PC-9 (cell line): ENCODE data around the gene MVP. TPM values are rescaled to one million over a fixed set of nuclear protein-coding genes. Genes with fewer than 3 reads are reported as not detected.
A peak's percentile ranks its signal among the peaks of the same experiment; 100 is the strongest.

Experiments used
- BruUV-seq: library from RNA; stranded (reverse); fragments of 400-500 nt; replicated peaks from 2 replicates; lab custom pipeline; 2021; lab: Mats Ljungman, UMichigan
- CTCF ChIA-PET: fragments of 300-600 bp; sonication (Branson Sonifier 250); formaldehyde crosslinking; loops from one replicate; lab custom pipeline; 2022; ENCODE audit warnings: antibody characterized with exemption; lab: Charles Lee
- POLR2A ChIA-PET: fragments of 300-600 bp; sonication (Branson Sonifier 250); formaldehyde crosslinking; loops from one replicate; lab custom pipeline; 2022; ENCODE audit warnings: antibody characterized with exemption; ENCODE audit not compliant: unreplicated experiment; lab: Charles Lee
- DNase-seq, 2 experiments: peaks; one replicate each; pipeline versions ENCODE4 v3.0.0 to v3.0.0-alpha.2; 2015 to 2022; ENCODE audit warnings: mixed read lengths in 1 of 2
- H2AFZ ChIP-seq: fragments of 200-600 bp; sonication (generic); 2 replicates; pipeline ENCODE4 v1.8.1; 2017; ENCODE audit warnings: antibody characterized with exemption
- H3F3A ChIP-seq: fragments of 200-600 bp; sonication (generic); 2 replicates; pipeline ENCODE4 v1.8.1; 2017; ENCODE audit warnings: antibody characterized with exemption, mild to moderate bottlenecking, low read depth; ENCODE audit not compliant: insufficient read depth
- H3K27ac ChIP-seq: fragments of 200-600 bp; sonication (generic); 2 replicates; pipeline ENCODE4 v1.6.1; 2016; ENCODE audit warnings: mixed run types
- H3K27me3 ChIP-seq: fragments of 200-600 bp; sonication (generic); 2 replicates; pipeline ENCODE4 v1.6.1; 2016; ENCODE audit warnings: low read depth, mixed run types; ENCODE audit not compliant: insufficient read depth
- H3K36me3 ChIP-seq: fragments of 200-600 bp; sonication (generic); 2 replicates; pipeline ENCODE4 v1.6.1; 2016; ENCODE audit warnings: low read depth, mixed run types
- H3K4me1 ChIP-seq: fragments of 200-600 bp; sonication (generic); replicated peaks from 2 replicates; pipeline ENCODE4 v1.6.1; 2016; ENCODE audit warnings: mixed run types; ENCODE audit not compliant: insufficient read depth
- H3K4me2 ChIP-seq: fragments of 200-600 bp; sonication (generic); 2 replicates; pipeline ENCODE4 v1.6.1; 2017; ENCODE audit warnings: mixed run types
- H3K4me3 ChIP-seq: fragments of 200-600 bp; sonication (generic); 2 replicates; pipeline ENCODE4 v1.6.1; 2016; ENCODE audit warnings: mixed run types
- H3K79me2 ChIP-seq: fragments of 200-600 bp; sonication (generic); 2 replicates; pipeline ENCODE4 v1.6.1; 2017; ENCODE audit warnings: low read depth, mixed run types
- H3K9me2 ChIP-seq: fragments of 200-600 bp; sonication (generic); 2 replicates; pipeline ENCODE4 v1.8.1; 2017; ENCODE audit warnings: mild to moderate bottlenecking; ENCODE audit not compliant: insufficient read depth
- H3K9me3 ChIP-seq: fragments of 200-600 bp; sonication (generic); 2 replicates; pipeline ENCODE4 v1.8.1; 2016; ENCODE audit warnings: low read depth; ENCODE audit not compliant: insufficient read depth
- H4K20me1 ChIP-seq: fragments of 200-600 bp; sonication (generic); 2 replicates; pipeline ENCODE4 v1.8.1; 2017; ENCODE audit not compliant: insufficient read depth
- EZH2 ChIP-seq: fragments of 200-600 bp; sonication (generic); IDR thresholded peaks from 2 replicates; pipeline ENCODE4 v1.8.0; 2017; ENCODE audit warnings: antibody characterized with exemption, low read depth
- intact Hi-C: fragments of 100-400 bp; cut with micrococcal nuclease; formaldehyde crosslinking; loops from one replicate; pipeline ENCODE4 v1.10.0; 2022; ENCODE audit not compliant: unreplicated experiment
- total RNA-seq: library from RNA; stranded (reverse); gene quantifications from 2 replicates; pipeline ENCODE4 v1.2.3, GENCODE V29; 2021
- TF ChIP-seq, protein P1 (sequence below): fragments of 200-600 bp; sonication (generic); conservative IDR thresholded peaks from 2 replicates; pipeline ENCODE4 v1.6.1; 2017; ENCODE audit warnings: mixed run types, antibody characterized with exemption, mild to moderate bottlenecking, moderate library complexity

Gene MVP
- total RNA-seq, 1 experiment from 2014 or later = 208 TPM

DNA sequence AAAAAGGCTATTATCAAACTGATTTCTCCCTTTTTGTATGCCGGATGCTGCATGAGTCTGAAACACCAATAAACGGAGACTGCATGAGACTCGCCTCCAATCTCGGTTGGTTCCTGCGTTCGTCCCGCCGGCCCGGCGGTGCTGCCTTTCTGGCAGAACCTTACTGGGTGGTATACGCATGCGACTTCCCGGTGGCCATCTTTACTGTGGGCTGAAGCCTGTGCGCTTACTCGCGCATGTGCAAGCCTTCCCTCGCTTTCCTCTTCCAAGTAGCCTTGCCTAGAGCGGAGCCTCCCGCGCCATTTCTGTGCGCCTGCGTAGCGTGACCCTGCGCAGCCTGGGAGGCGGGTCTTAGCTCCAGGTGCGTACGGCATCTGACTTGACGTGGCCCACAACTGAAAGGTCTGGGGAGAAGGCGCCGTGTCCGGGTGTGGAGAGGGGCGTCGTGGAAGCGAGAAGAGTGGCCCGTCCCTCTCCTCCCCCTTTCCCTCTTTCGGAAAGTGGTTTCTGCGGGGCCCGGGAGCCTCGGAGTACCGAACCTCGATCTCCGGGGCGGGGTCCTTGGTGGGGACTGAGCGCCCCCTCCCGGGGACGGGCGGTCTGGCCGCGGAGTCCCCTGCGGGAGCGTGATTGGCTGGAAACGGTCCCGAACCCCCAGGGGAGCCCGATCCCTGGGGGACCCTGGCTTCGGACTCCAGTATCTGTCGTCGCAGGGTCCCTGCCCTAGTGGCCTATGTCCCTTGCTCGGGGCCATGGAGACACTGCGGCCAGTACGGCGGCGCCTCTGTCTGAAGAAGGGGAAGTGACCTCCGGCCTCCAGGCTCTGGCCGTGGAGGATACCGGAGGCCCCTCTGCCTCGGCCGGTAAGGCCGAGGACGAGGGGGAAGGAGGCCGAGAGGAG is 4.2 kb upstream of the MVP start, which contains the start of gene PAGR1:
Gene PAGR1 (plus strand): TSS at position 360 of the 901 bp plus-strand sequence. CDS start 374 bp downstream, at position 734.
- H3K4me3 ChIP-seq = peak within 1 kb of the TSS; percentile 83
- DNase-seq = peak; percentile 98 to 100
- no peaks in the 10 kb centered on the region for H4K20me1 ChIP-seq
- peaks cover 44% of the 10 kb centered on the region for H3K4me1 ChIP-seq
- ChIA-PET CTCF (interaction anchor here (0.5 to 1.2 kb wide), 8 partner anchors 9 to 146 kb away, joined by 3 to 6 read pairs (median 4); partner anchors contain the start of genes KIF22, SEZ6L2 and TMEM219), POLR2A (interaction anchor here (0.5 to 1.3 kb wide), 10 partner anchors 8 to 157 kb away, joined by 3 to 15 read pairs (median 4); partner anchors contain the start of gene TAOK2)
- H3K9me3 ChIP-seq = no peaks in the 10 kb centered on the region
- no peaks in the 10 kb centered on the region for H3K36me3 ChIP-seq
- H3K4me2 ChIP-seq = peak within 1 kb of the TSS; percentile 82
- H3K27ac ChIP-seq = peak within 1 kb of the TSS; percentile 55
- H3K9me2 ChIP-seq = no peaks in the 10 kb centered on the region
- peaks cover 54% of the 10 kb centered on the region; the same call in 1 of the 2 replicates for H3F3A ChIP-seq
- peaks cover 29% of the 10 kb centered on the region for H3K79me2 ChIP-seq
- intact Hi-C loops = loop anchor here (10.0 kb wide), 1 partner anchor 221 kb away; no protein-coding TSS in a partner anchor
- TF ChIP-seq EZH2 = no peak
- TF ChIP-seq, protein P1, sequence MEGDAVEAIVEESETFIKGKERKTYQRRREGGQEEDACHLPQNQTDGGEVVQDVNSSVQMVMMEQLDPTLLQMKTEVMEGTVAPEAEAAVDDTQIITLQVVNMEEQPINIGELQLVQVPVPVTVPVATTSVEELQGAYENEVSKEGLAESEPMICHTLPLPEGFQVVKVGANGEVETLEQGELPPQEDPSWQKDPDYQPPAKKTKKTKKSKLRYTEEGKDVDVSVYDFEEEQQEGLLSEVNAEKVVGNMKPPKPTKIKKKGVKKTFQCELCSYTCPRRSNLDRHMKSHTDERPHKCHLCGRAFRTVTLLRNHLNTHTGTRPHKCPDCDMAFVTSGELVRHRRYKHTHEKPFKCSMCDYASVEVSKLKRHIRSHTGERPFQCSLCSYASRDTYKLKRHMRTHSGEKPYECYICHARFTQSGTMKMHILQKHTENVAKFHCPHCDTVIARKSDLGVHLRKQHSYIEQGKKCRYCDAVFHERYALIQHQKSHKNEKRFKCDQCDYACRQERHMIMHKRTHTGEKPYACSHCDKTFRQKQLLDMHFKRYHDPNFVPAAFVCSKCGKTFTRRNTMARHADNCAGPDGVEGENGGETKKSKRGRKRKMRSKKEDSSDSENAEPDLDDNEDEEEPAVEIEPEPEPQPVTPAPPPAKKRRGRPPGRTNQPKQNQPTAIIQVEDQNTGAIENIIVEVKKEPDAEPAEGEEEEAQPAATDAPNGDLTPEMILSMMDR = peak; percentile 94
- H3K27me3 ChIP-seq = no peaks in the 10 kb centered on the region
- H2AFZ ChIP-seq = peak within 1 kb of the TSS; percentile 89
- TSS peak; percentile 17 for BruUV-seq

- H3K79me2 ChIP-seq = peaks cover 37% of the 10 kb centered on the region
- H2AFZ ChIP-seq = peak overlapping the region; percentile 89
- H3K4me3 ChIP-seq = peak overlapping the region; percentile 83
- H3K4me2 ChIP-seq = peak overlapping the region; percentile 82
- H4K20me1 ChIP-seq = no peaks in the 10 kb centered on the region
- H3K27me3 ChIP-seq = no peaks in the 10 kb centered on the region
- POLR2A ChIA-PET = interaction anchor here (0.6 to 1.3 kb wide), 5 partner anchors 9 to 157 kb away, joined by 4 to 17 read pairs (median 4); partner anchors contain the start of genes KIF22 and TAOK2
- BruUV-seq = no TSS peak
- no peaks in the 10 kb centered on the region for H3K9me2 ChIP-seq
- peaks cover 54% of the 10 kb centered on the region; the same call in 1 of the 2 replicates for H3F3A ChIP-seq
- intact Hi-C loops = loop anchor here (10.0 kb wide), 1 partner anchor 222 kb away; no protein-coding TSS in a partner anchor
- peaks cover 46% of the 10 kb centered on the region for H3K4me1 ChIP-seq
- H3K36me3 ChIP-seq = no peaks in the 10 kb centered on the region
- TF ChIP-seq, protein P1 = no peak
- H3K9me3 ChIP-seq = no peaks in the 10 kb centered on the region
- CTCF ChIA-PET = interaction anchor here (1.2 kb wide), 1 partner anchor 31 kb away, joined by 5 read pairs; no protein-coding TSS in a partner anchor
- H3K27ac ChIP-seq = 0 out of 2 replicates have a peak overlapping the region, but pooled peaks have one; percentile 0
- peak; percentile 62 to 86 for DNase-seq
Observed at GRCh38 chr16:29816694-29817441, 3.4 kb upstream of the MVP start.
